ENCODE data around the gene BRAF. TPM values are rescaled to one million over a fixed set of nuclear protein-coding genes. Genes with fewer than 3 reads are reported as not detected.

BRAF gene
- total RNA-seq, 1 donor from 2014 or later: 40.2 TPM

DNA sequence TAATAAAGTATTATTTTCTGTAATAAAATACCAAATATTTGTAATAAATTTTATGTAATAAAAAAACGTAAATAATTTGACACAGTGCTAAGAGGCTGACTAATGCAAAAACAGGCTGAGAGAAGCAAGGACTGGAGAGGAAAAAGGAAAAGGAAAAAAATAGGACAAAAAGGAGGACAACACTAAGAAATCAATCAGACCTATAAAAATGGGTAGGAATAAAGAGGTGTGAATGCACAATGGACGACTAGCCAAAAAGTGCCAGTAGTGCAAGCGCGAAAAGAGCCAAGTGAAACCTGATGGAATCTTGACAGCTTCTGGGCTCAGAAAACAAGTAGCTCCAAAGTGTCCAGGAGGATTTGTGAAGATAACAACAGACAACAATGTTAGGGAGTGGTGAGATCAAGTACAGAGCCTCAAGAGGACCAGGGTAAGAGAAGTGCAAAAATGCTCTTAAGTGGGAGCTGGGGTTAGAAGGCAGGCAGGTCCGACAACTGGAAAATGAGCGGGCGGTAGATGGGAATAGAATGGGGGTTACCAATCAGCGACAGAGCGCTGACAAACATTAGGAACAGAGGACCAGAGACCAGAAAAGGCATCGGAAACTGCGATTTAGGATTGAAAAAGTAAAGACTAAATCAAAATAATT lies 1.2 kb downstream of the BRAF start:
- no peaks in the 10 kb centered on the region for H3K9me3 ChIP-seq
- TF ChIP-seq, protein P1, sequence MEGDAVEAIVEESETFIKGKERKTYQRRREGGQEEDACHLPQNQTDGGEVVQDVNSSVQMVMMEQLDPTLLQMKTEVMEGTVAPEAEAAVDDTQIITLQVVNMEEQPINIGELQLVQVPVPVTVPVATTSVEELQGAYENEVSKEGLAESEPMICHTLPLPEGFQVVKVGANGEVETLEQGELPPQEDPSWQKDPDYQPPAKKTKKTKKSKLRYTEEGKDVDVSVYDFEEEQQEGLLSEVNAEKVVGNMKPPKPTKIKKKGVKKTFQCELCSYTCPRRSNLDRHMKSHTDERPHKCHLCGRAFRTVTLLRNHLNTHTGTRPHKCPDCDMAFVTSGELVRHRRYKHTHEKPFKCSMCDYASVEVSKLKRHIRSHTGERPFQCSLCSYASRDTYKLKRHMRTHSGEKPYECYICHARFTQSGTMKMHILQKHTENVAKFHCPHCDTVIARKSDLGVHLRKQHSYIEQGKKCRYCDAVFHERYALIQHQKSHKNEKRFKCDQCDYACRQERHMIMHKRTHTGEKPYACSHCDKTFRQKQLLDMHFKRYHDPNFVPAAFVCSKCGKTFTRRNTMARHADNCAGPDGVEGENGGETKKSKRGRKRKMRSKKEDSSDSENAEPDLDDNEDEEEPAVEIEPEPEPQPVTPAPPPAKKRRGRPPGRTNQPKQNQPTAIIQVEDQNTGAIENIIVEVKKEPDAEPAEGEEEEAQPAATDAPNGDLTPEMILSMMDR (IDR thresholded peaks at IDR 0.05): no peak
- H3K4me3 ChIP-seq: peak overlapping the region; percentile 78
- DNase-seq: no peak
- no peaks in the 10 kb centered on the region for H3K36me3 ChIP-seq
- peak; percentile 8 for ATAC-seq
- H3K27ac ChIP-seq: peak overlapping the region; percentile 96
- intact Hi-C loops (cut with DNase I): no loop called here
- peaks cover 25% of the 10 kb centered on the region for H3K4me1 ChIP-seq
- H3K27me3 ChIP-seq: no peaks in the 10 kb centered on the region

DNA sequence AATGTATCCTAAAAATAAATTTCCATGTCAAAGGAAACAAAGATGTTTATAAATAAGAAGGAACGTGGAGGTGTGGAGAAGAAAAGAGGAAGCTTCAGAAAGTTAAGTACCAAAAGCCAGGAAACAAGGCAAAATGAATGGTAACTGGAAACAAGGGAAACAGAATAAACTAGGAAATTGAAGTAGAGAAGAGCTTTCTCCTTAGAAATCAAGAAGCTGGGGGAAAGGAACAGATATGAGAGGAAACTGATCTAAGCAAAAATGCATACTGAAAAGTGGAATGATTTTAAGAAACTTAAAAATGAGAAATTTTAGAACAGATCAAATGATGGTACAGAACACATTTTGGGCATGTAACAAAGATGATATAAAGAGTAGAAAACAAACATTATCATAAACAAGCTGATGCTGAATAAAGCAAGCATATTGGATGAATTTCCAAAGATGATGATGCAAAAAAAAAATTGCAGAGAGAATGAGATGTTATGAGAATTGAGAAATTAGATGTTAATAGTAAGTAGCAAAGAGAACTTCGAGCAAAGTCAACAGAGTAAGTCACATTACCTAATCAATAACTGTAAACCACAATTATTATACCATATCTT lies 1.9 kb downstream of the BRAF start:
- DNase-seq (no peak), ATAC-seq (no peak)
- Histone ChIP-seq H3K27me3 (no peaks in the 10 kb centered on the region), H3K36me3 (no peaks in the 10 kb centered on the region), H3K27ac (peak overlapping the region; percentile 96), H3K9me3 (no peaks in the 10 kb centered on the region), H3K4me1 (peaks cover 25% of the 10 kb centered on the region), H3K4me3 (peak overlapping the region; percentile 78)
- intact Hi-C loops (cut with DNase I): no loop called here
- TF ChIP-seq, protein P1 (IDR thresholded peaks at IDR 0.05): no peak

DNA sequence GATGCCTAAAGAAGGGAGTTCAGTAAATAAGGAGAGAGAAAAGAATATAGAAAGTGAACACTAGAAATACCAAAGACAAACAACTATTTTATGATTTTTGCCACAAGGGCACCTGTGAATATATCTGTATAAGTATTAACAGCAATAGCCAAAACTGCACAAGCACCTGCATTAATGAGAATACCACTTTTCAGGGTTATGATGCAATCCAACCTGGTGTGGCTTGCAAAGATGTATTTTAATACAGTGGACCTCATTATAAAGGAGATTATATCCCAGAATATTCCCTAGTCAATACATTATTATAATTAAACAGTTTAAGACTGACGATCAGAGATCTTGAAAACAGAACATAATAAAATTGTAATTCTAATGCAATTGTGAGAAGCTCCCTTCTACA lies 4.0 kb downstream of the BRAF start:
- ATAC-seq: no peak
- peaks cover 29% of the 10 kb centered on the region for H3K4me1 ChIP-seq
- intact Hi-C loops (cut with DNase I): no loop called here
- H3K27ac ChIP-seq: no peak overlapping the region
- no peaks in the 10 kb centered on the region for H3K27me3 ChIP-seq
- TF ChIP-seq, protein P1 (IDR thresholded peaks at IDR 0.05): no peak
- H3K4me3 ChIP-seq: no peak overlapping the region
- no peaks in the 10 kb centered on the region for H3K36me3 ChIP-seq
- no peaks in the 10 kb centered on the region for H3K9me3 ChIP-seq
- no peak for DNase-seq

DNA sequence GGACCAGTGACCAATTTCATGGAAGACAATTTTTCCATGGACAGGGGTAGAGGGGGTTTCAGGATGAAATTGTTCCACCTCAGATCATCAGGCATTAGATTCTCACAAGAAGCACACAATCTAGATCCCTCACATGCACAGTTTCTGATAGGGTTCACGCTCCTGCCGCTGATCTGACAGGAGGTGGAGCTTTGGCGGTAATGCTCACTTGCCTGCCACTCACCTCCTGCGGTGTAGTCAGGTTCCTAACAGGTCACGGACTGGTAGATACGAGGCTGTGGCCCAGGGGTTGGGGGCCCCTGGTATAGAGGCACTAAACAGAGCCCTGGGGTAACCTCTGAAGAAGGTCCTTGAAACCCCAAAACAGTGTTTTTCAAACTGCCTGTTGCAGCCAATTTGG lies 6.5 kb downstream of the BRAF start:
- peaks cover 30% of the 10 kb centered on the region for H3K4me1 ChIP-seq
- no peaks in the 10 kb centered on the region for H3K36me3 ChIP-seq
- TF ChIP-seq, protein P1 (IDR thresholded peaks at IDR 0.05): no peak
- DNase-seq (no peak), ATAC-seq (no peak)
- no peaks in the 10 kb centered on the region for H3K9me3 ChIP-seq
- intact Hi-C loops (cut with DNase I): no loop called here
- no peak overlapping the region for H3K4me3 ChIP-seq
- no peaks in the 10 kb centered on the region for H3K27me3 ChIP-seq
- H3K27ac ChIP-seq: no peak overlapping the region

DNA sequence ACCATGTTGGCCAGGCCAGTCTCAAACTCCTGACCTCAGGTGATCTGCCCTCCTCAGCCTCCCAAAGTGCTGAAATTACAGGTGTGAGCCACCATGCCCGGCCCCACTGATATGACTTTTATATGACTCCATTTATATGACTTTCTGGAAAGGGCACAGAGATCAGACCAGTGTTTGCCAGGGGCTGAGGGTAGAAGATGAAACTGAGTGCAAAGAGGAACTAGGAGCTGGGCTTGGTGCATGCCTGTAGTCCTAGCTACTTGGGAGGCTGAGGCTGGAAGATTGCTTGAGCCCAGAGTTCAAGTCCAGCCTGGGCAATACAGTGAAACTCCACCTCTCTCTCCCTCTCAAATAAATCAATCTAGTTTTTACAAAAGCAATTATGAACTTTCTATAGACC lies 7.5 kb downstream of the BRAF start:
- ATAC-seq (no peak), DNase-seq (no peak)
- Histone ChIP-seq H3K9me3 (no peaks in the 10 kb centered on the region), H3K4me3 (no peak overlapping the region), H3K36me3 (no peaks in the 10 kb centered on the region), H3K27ac (no peak overlapping the region), H3K4me1 (peaks cover 20% of the 10 kb centered on the region), H3K27me3 (no peaks in the 10 kb centered on the region)
- intact Hi-C loops (cut with DNase I): no loop called here
- TF ChIP-seq, protein P1 (IDR thresholded peaks at IDR 0.05): no peak
